Smooth muscle cell (in vitro differentiated cells): ENCODE measurements around the gene PTPRK. TPM values are rescaled to one million over a fixed set of nuclear protein-coding genes. Genes with fewer than 3 reads are reported as not detected.

Experiments
- DNase-seq: peaks from one replicate; lab custom pipeline; 2025; ENCODE audit not compliant: unreplicated experiment; lab: John Stamatoyannopoulos, UW
- H2AFZ ChIP-seq: fragments of 200-600 bp; sonication (generic); 2 replicates; pipeline ENCODE4 v1.6.0; 2016; ENCODE audit warnings: antibody characterized with exemption, low read depth, mild to moderate bottlenecking
- H3F3A ChIP-seq: fragments of 200-600 bp; sonication (generic); 2 replicates; pipeline ENCODE4 v1.6.0; 2017; ENCODE audit warnings: antibody characterized with exemption, low read depth
- H3K27ac ChIP-seq: fragments of 200-600 bp; sonication (generic); 2 replicates; pipeline ENCODE4 v1.5.1; 2016; ENCODE audit warnings: low read depth, mild to moderate bottlenecking
- H3K27me3 ChIP-seq: fragments of 200-600 bp; sonication (generic); 2 replicates; pipeline ENCODE4 v1.6.1; 2016; ENCODE audit warnings: low read depth, mild to moderate bottlenecking
- H3K36me3 ChIP-seq: fragments of 200-600 bp; sonication (generic); 2 replicates; pipeline ENCODE4 v1.5.1; 2016; ENCODE audit warnings: low read depth
- H3K4me1 ChIP-seq: fragments of 200-600 bp; sonication (generic); 2 replicates; pipeline ENCODE4 v1.5.1; 2016; ENCODE audit warnings: low read depth
- H3K4me2 ChIP-seq: fragments of 200-600 bp; sonication (generic); 2 replicates; pipeline ENCODE4 v1.6.0; 2016; ENCODE audit warnings: mild to moderate bottlenecking
- H3K4me3 ChIP-seq: fragments of 200-600 bp; sonication (generic); 2 replicates; pipeline ENCODE4 v1.5.1; 2016; ENCODE audit warnings: mild to moderate bottlenecking
- H3K79me2 ChIP-seq: fragments of 200-600 bp; sonication (generic); 2 replicates; pipeline ENCODE4 v1.6.0; 2016; ENCODE audit warnings: low read depth, mild to moderate bottlenecking
- H3K9ac ChIP-seq: fragments of 200-600 bp; sonication (generic); 2 replicates; pipeline ENCODE4 v1.6.0; 2016; ENCODE audit warnings: low read depth
- H3K9me3 ChIP-seq: fragments of 200-600 bp; sonication (generic); replicated peaks from 2 replicates; pipeline ENCODE4 v1.5.1; 2016; ENCODE audit warnings: low read depth
- H4K20me1 ChIP-seq: fragments of 200-600 bp; sonication (generic); 2 replicates; pipeline ENCODE4 v1.6.0; 2016; ENCODE audit warnings: low read depth
- WGBS: methylation state at CpG from one replicate; pipeline ENCODE4 v1.1.7; 2016; ENCODE audit warnings: low lambda C conversion rate; 5-methylcytosine and 5-hydroxymethylcytosine counted together
- polyA plus RNA-seq: library from polyadenylated mRNA; unstranded; fragments of >200 nt; fragmentation: Nextera tagmentation; extraction: Ambion mirVana; gene quantifications from 2 replicates; pipeline ENCODE4 v1.2.1, GENCODE V29; 2016
- total RNA-seq: library from RNA; depleted of rRNA; stranded (reverse); fragments of >200 nt; gene quantifications from 2 replicates; pipeline ENCODE4 v1.2.3, GENCODE V29; 2014
- TF ChIP-seq, protein P1 (sequence below): fragments of 200-600 bp; sonication (generic); IDR thresholded peaks from 2 replicates; pipeline ENCODE4 v1.5.1; 2017; ENCODE audit warnings: borderline replicate concordance, mild to moderate bottlenecking, antibody characterized with exemption; ENCODE audit not compliant: insufficient read depth, poor library complexity, severe bottlenecking

PTPRK gene
- total and polyA plus RNA-seq, 2 experiments from 2014 or later = 21.7 to 50.4 TPM

DNA sequence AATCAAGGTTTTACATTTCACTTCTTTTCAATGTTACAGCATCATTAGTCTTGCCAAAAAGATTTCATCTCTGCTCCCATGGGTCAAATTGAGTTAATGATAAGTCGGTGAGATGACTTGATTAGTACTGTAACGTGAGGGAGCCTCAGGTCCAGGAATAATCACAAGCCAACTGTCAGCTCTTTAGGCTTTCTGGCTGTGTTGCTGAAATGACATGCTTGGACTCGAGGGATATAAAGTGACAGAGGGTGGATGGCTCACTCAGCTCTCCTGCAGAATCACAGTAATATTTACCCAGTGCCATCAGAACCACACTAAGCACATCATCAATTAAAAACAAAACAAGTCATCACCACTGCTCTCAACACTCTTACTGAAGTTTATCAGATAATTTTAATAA is 423.4 kb downstream of the PTPRK start:
- WGBS = 70% methylated on average over 3 of the region's 3 CpGs
- Histone ChIP-seq H3K9me3 (no peaks in the 10 kb centered on the region), H4K20me1 (peaks cover 15% of the 10 kb centered on the region), H3F3A (no peaks in the 10 kb centered on the region), H3K9ac (no peak overlapping the region), H3K27ac (no peak overlapping the region), H3K36me3 (no peaks in the 10 kb centered on the region), H3K4me1 (no peaks in the 10 kb centered on the region), H3K79me2 (no peaks in the 10 kb centered on the region), H3K4me3 (no peak overlapping the region), H3K27me3 (no peaks in the 10 kb centered on the region), H2AFZ (no peak overlapping the region), H3K4me2 (no peak overlapping the region)
- TF ChIP-seq, protein P1, sequence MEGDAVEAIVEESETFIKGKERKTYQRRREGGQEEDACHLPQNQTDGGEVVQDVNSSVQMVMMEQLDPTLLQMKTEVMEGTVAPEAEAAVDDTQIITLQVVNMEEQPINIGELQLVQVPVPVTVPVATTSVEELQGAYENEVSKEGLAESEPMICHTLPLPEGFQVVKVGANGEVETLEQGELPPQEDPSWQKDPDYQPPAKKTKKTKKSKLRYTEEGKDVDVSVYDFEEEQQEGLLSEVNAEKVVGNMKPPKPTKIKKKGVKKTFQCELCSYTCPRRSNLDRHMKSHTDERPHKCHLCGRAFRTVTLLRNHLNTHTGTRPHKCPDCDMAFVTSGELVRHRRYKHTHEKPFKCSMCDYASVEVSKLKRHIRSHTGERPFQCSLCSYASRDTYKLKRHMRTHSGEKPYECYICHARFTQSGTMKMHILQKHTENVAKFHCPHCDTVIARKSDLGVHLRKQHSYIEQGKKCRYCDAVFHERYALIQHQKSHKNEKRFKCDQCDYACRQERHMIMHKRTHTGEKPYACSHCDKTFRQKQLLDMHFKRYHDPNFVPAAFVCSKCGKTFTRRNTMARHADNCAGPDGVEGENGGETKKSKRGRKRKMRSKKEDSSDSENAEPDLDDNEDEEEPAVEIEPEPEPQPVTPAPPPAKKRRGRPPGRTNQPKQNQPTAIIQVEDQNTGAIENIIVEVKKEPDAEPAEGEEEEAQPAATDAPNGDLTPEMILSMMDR = no peak
- no peak for DNase-seq

DNA sequence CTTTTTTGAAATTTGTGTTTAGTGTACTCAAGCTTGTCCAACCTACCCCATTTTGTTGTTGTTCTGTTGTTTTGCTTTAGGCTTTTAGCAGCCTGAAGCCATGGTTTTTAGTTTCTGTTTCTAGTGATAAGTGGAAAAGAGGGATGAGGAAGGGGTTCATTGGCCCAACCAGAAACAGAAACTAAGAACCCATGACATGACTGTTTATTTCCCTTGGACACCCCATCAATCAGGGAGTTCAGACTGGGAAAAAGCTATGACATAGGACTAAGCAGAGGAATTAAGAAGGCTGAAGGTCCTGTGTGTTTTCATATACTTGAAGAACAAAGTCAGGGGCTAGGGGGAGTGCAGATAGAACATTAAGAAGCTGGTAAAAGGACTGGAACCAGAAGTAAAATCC is 425.0 kb downstream of the PTPRK start:
- no peaks in the 10 kb centered on the region for H3K4me1 ChIP-seq
- no peak overlapping the region for H2AFZ ChIP-seq
- TF ChIP-seq, protein P1 = no peak
- peaks cover 4% of the 10 kb centered on the region for H4K20me1 ChIP-seq
- no peaks in the 10 kb centered on the region for H3K9me3 ChIP-seq
- H3K79me2 ChIP-seq = no peaks in the 10 kb centered on the region
- H3K27ac ChIP-seq = no peak overlapping the region
- DNase-seq = no peak
- no peaks in the 10 kb centered on the region for H3K36me3 ChIP-seq
- H3K27me3 ChIP-seq = no peaks in the 10 kb centered on the region
- H3F3A ChIP-seq = no peaks in the 10 kb centered on the region
- no peak overlapping the region for H3K9ac ChIP-seq
- no peak overlapping the region for H3K4me2 ChIP-seq
- no peak overlapping the region for H3K4me3 ChIP-seq

DNA sequence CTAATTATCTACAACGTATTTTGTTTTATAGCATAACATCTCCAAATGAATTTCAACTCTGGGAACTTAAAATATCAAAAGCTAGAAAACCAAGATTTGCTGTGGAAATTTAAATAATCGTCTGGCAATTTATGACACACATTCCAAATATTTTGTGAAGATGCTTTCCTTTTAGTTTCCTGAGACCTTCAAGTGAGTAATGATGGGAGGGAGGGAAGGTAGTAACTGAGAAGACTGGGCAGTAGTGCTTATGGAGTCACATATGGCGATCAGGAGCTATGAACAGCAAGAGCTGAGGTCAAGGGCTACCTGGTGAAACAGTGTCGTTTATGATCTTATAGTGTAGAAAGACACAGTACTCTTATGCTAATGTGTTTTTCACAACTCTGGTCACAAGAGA is 441.4 kb downstream of the PTPRK start:
- Histone ChIP-seq H3K27ac (no peak overlapping the region), H3K4me3 (no peak overlapping the region), H3K4me2 (no peak overlapping the region), H3K27me3 (no peaks in the 10 kb centered on the region), H4K20me1 (no peaks in the 10 kb centered on the region), H3K4me1 (no peaks in the 10 kb centered on the region), H2AFZ (no peak overlapping the region), H3K9ac (no peak overlapping the region), H3F3A (no peaks in the 10 kb centered on the region), H3K36me3 (no peaks in the 10 kb centered on the region), H3K9me3 (no peaks in the 10 kb centered on the region), H3K79me2 (no peaks in the 10 kb centered on the region)
- WGBS = 89% methylated on average over 4 of the region's 4 CpGs
- DNase-seq = no peak
- TF ChIP-seq, protein P1 = no peak

DNA sequence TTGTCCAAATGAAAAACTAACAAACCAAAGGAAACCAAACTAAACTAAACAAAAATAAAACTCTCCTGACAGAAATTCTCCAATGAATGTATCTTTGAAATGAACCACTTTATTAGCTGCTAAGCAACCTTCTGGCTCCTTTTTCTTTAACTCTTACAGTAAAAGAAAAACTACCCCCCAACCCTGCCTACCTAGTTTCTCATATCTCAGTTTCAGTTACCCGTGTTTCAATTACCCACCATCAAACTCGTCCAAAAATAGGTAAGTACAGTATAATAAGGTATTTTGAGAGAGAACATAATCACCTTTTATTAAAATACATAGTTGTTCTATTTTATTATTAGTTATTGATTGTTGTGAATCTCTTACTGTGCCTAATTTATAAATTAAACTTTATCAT is 442.1 kb downstream of the PTPRK start:
- H3K4me2 ChIP-seq = no peak overlapping the region
- DNase-seq = no peak
- no peak overlapping the region for H2AFZ ChIP-seq
- no peaks in the 10 kb centered on the region for H4K20me1 ChIP-seq
- no peak overlapping the region for H3K4me3 ChIP-seq
- no peaks in the 10 kb centered on the region for H3K9me3 ChIP-seq
- H3K79me2 ChIP-seq = no peaks in the 10 kb centered on the region
- TF ChIP-seq, protein P1 = no peak
- no peaks in the 10 kb centered on the region for H3F3A ChIP-seq
- 89% methylated on average over 2 of the region's 2 CpGs for WGBS
- no peaks in the 10 kb centered on the region for H3K36me3 ChIP-seq
- H3K27ac ChIP-seq = no peak overlapping the region
- H3K9ac ChIP-seq = no peak overlapping the region
- H3K4me1 ChIP-seq = no peaks in the 10 kb centered on the region
- H3K27me3 ChIP-seq = no peaks in the 10 kb centered on the region
